Sigmoid colon (tissue), 4 donors: ENCODE data around the gene RABGAP1L.

Experiments used
- CTCF ChIP-seq, 4 experiments: fragments of 450-650 bp in 3 of 4; fragments of 200-600 bp in 1 of 4; IDR thresholded peaks; one replicate each; pipeline ENCODE4 v1.5.1; 2016 to 2019; ENCODE audit warnings: antibody characterized with exemption in 4 of 4, mild to moderate bottlenecking in 3 of 4, moderate library complexity in 2 of 4
- EP300 ChIP-seq, 4 donors: sonication (generic); formaldehyde crosslinking; IDR thresholded peaks; one replicate each; pipeline ENCODE4 v1.6.1; 2017; ENCODE audit warnings: antibody characterized with exemption in 4 of 4
- POLR2A ChIP-seq, 2 donors: fragments of 450-650 bp; IDR thresholded peaks; one replicate each; pipeline ENCODE4 v1.6.1; 2016; ENCODE audit warnings: antibody characterized with exemption in 2 of 2, mild to moderate bottlenecking in 2 of 2, moderate library complexity in 2 of 2
- POLR2AphosphoS5 ChIP-seq, 4 donors: sonication (generic); formaldehyde crosslinking; IDR thresholded peaks; one replicate each; pipeline ENCODE4 v1.6.1; 2017; ENCODE audit warnings: antibody characterized with exemption in 4 of 4

- TF ChIP-seq POLR2A (IDR thresholded peaks at IDR 0.05) (no peak), CTCF (IDR thresholded peaks at IDR 0.05) (no peak), EP300 (IDR thresholded peaks at IDR 0.05) (no peak), POLR2AphosphoS5 (IDR thresholded peaks at IDR 0.05) (no peak)
Observed at GRCh38 chr1:174740249-174740968, 581.1 kb downstream of the RABGAP1L start.
